GM12875 (cell line): ENCODE measurements around the gene L1CAM.

Experiments used
- H3K4me3 ChIP-seq: one replicate; pipeline ENCODE4 v1.5.1; 2011; ENCODE audit warnings: low read depth, low read length, control low read depth
- CTCF ChIP-seq: IDR thresholded peaks from 2 replicates; pipeline ENCODE4 v1.5.1; 2011; ENCODE audit warnings: low read depth, mild to moderate bottlenecking, control low read depth, inconsistent platforms, low read length, moderate library complexity, borderline replicate concordance; ENCODE audit not compliant: insufficient read depth

Gene L1CAM

GRCh38 chrX:153927672-153927921 lies 41.6 kb upstream of the L1CAM start:
- H3K4me3 ChIP-seq: peak overlapping the region; percentile 76
- no peak for TF ChIP-seq CTCF

GRCh38 chrX:153926858-153927671 lies 41.1 kb upstream of the L1CAM start:
- H3K4me3 ChIP-seq: peak overlapping the region; percentile 84
- no peak for TF ChIP-seq CTCF

GRCh38 chrX:153926552-153926857 lies 40.5 kb upstream of the L1CAM start:
- H3K4me3 ChIP-seq: peak overlapping the region; percentile 84
- TF ChIP-seq CTCF: no peak

- peak within 1 kb of the TSS; percentile 84 for H3K4me3 ChIP-seq
- TF ChIP-seq CTCF: no peak
These were observed 40.0 kb upstream of the L1CAM start, which contains the start of gene ARHGAP4 for GRCh38 chrX:153925739-153926551. Gene ARHGAP4, minus strand, starts transcription at chrX:153926264. Its CDS starts 62 bp downstream, at chrX:153926202.

GRCh38 chrX:153925387-153925738 lies 39.4 kb upstream of the L1CAM start:
- peak overlapping the region; percentile 84 for H3K4me3 ChIP-seq
- TF ChIP-seq CTCF: no peak

GRCh38 chrX:153924149-153924861 lies 38.3 kb upstream of the L1CAM start:
- H3K4me3 ChIP-seq: peak overlapping the region; percentile 84
- TF ChIP-seq CTCF: 0 out of 2 replicates have a peak, but pooled peaks have one; percentile 17
